HCT116 (cell line): ENCODE data around the gene MATR3. TPM values are rescaled to one million over a fixed set of nuclear protein-coding genes. Genes with fewer than 3 reads are reported as not detected.

ENCODE experiments used
- ATAC-seq: fragments of 200-7000 bp; cut with Tn5 transposase; 2 replicates; pipeline ENCODE4 v1.9.1; 2020; ENCODE audit warnings: mild to moderate bottlenecking, moderate library complexity
- BruUV-seq: library from RNA; stranded (reverse); fragments of 400-500 nt; replicated peaks from 2 replicates; lab custom pipeline; 2021; lab: Mats Ljungman, UMichigan
- CTCF ChIA-PET: fragments of 300-600 bp; sonication (Branson Sonifier 250); formaldehyde crosslinking; loops from one replicate; lab custom pipeline; 2021; ENCODE audit warnings: antibody characterized with exemption; lab: Charles Lee
- POLR2A ChIA-PET: fragments of 300-600, 350-600 bp; sonication (Branson Sonifier 250); formaldehyde crosslinking; loops from one replicate; lab custom pipeline; 2021; ENCODE audit warnings: antibody characterized with exemption; lab: Charles Lee
- RAD21 ChIA-PET, 2 experiments: fragments of 300-600 bp; sonication (Branson Sonifier 250); formaldehyde crosslinking; loops; one replicate each; lab custom pipeline; 2023; ENCODE audit warnings: low total read pairs in 2 of 2; ENCODE audit not compliant: uncharacterized antibody in 2 of 2, unreplicated experiment in 2 of 2, low non-redundant PET in 1 of 2; lab: Charles Lee
- DNase-seq: peaks from one replicate; pipeline ENCODE4 v3.0.0-alpha.2; 2010; ENCODE audit warnings: low read depth, low spot score
- H2AFZ ChIP-seq: fragments of 200-600 bp; shearing (Covaris generic), sonication (generic); 2 replicates; pipeline ENCODE4 v1.6.1; 2017; ENCODE audit warnings: low read depth, mixed run types, mixed read lengths, antibody characterized with exemption, low read length; ENCODE audit not compliant: poor library complexity, severe bottlenecking
- H3K27ac ChIP-seq: 2 replicates; pipeline ENCODE4 v1.5.1; 2012; ENCODE audit warnings: low read depth, low read length
- H3K27me3 ChIP-seq: fragments of 200-600 bp; sonication (generic); 2 replicates; pipeline ENCODE4 v1.6.1; 2016; ENCODE audit warnings: mixed run types, low read length, mixed read lengths; ENCODE audit not compliant: insufficient read depth
- H3K36me3 ChIP-seq, 2 experiments: fragments of 200-500 bp in 1 of 2; fragments of 200-600 bp in 1 of 2; sonication (Bioruptor generic) in 1 of 2; sonication (generic) in 1 of 2; 2 replicates each; pipeline versions ENCODE4 v1.5.1 to v1.6.1; 2014 to 2016; ENCODE audit warnings: low read length in 2 of 2, inconsistent platforms in 1 of 2, mixed read lengths in 1 of 2, mixed run types in 1 of 2; ENCODE audit not compliant: insufficient read depth in 2 of 2, control insufficient read depth in 1 of 2
- H3K4me1 ChIP-seq, 2 experiments: fragments of 200-600 bp in 1 of 2; sonication (generic) in 1 of 2; 2 replicates each; pipeline versions ENCODE4 v1.5.1 to v1.6.1; 2012 to 2017; ENCODE audit warnings: low read length in 2 of 2, inconsistent platforms in 1 of 2, mild to moderate bottlenecking in 1 of 2, mixed read lengths in 1 of 2, mixed run types in 1 of 2, moderate library complexity in 1 of 2; ENCODE audit not compliant: insufficient read depth in 2 of 2, control insufficient read depth in 1 of 2
- H3K4me2 ChIP-seq: fragments of 200-600 bp; sonication (generic); 2 replicates; pipeline ENCODE4 v1.6.1; 2017; ENCODE audit warnings: mixed run types, low read length, mixed read lengths
- H3K4me3 ChIP-seq, 2 experiments: fragments of 200-600 bp in 1 of 2; sonication (generic) in 1 of 2; replicated peaks in 1 of 2; 2 replicates each; pipeline ENCODE4 v1.5.1; 2011 to 2016; ENCODE audit warnings: low read length in 2 of 2, control low read depth in 1 of 2, low read depth in 1 of 2, mild to moderate bottlenecking in 1 of 2, mixed read lengths in 1 of 2, mixed run types in 1 of 2
- H3K79me2 ChIP-seq: fragments of 200-600 bp; sonication (generic); 2 replicates; pipeline ENCODE4 v1.6.1; 2017; ENCODE audit warnings: mild to moderate bottlenecking, mixed run types, low read length, moderate library complexity, mixed read lengths; ENCODE audit not compliant: insufficient read depth
- H3K9ac ChIP-seq: fragments of 200-600 bp; sonication (generic); 2 replicates; pipeline ENCODE4 v1.6.1; 2016; ENCODE audit warnings: low read length, mixed read lengths
- H3K9me2 ChIP-seq: fragments of 200-600 bp; sonication (generic), shearing (Covaris generic); 2 replicates; pipeline ENCODE4 v1.6.1; 2017; ENCODE audit warnings: mixed run types, mild to moderate bottlenecking, moderate library complexity; ENCODE audit not compliant: insufficient read depth
- H3K9me3 ChIP-seq, 2 experiments: fragments of 200-500 bp in 1 of 2; fragments of 200-600 bp in 1 of 2; sonication (Bioruptor generic) in 1 of 2; sonication (generic) in 1 of 2; 2 replicates each; pipeline ENCODE4 v1.6.1; 2014 to 2017; ENCODE audit warnings: low read length in 2 of 2, mixed read lengths in 2 of 2, inconsistent platforms in 1 of 2, low read depth in 1 of 2, mild to moderate bottlenecking in 1 of 2, mixed run types in 1 of 2, moderate library complexity in 1 of 2; ENCODE audit not compliant: control insufficient read depth in 1 of 2, insufficient read depth in 1 of 2
- H4K20me1 ChIP-seq: fragments of 200-600 bp; sonication (generic), shearing (Covaris generic); 2 replicates; pipeline ENCODE4 v1.6.1; 2017; ENCODE audit warnings: mixed run types, mild to moderate bottlenecking, moderate library complexity; ENCODE audit not compliant: insufficient read depth
- CEBPB ChIP-seq: IDR thresholded peaks from 2 replicates; pipeline ENCODE4 v1.6.1; 2012; ENCODE audit warnings: low read depth
- CTCF ChIP-seq, 3 experiments: fragments of 200-600 bp in 1 of 3; sonication (generic) in 1 of 3; IDR thresholded peaks in 2 of 3; conservative IDR thresholded peaks in 1 of 3; 2 replicates each; pipeline ENCODE4 v1.5.1; 2012 to 2017; ENCODE audit warnings: low read depth in 2 of 3, low read length in 2 of 3, antibody characterized with exemption in 1 of 3, borderline replicate concordance in 1 of 3, control low read depth in 1 of 3, mild to moderate bottlenecking in 1 of 3, mixed read lengths in 1 of 3, mixed run types in 1 of 3, moderate library complexity in 1 of 3; ENCODE audit not compliant: insufficient read depth in 1 of 3
- EGR1 ChIP-seq: IDR thresholded peaks from 2 replicates; pipeline ENCODE4 v1.6.1; 2012; ENCODE audit warnings: low read depth
- EZH2 ChIP-seq: fragments of 200-600 bp; sonication (generic); IDR thresholded peaks from 2 replicates; pipeline ENCODE4 v1.6.1; 2017; ENCODE audit warnings: antibody characterized with exemption, mixed run types
- EZH2phosphoT487 ChIP-seq: fragments of 200-600 bp; IDR thresholded peaks from 2 replicates; pipeline ENCODE4 v1.6.1; 2018; ENCODE audit warnings: antibody characterized with exemption, borderline replicate concordance
- FOSL1 ChIP-seq: IDR thresholded peaks from 2 replicates; pipeline ENCODE4 v1.6.1; 2012; ENCODE audit warnings: low read depth
- JUND ChIP-seq: IDR thresholded peaks from 2 replicates; pipeline ENCODE4 v1.6.1; 2012
- MAX ChIP-seq: IDR thresholded peaks from 2 replicates; pipeline ENCODE4 v1.6.1; 2012
- POLR2A ChIP-seq: IDR thresholded peaks from 2 replicates; pipeline ENCODE4 v1.7.0; 2011; ENCODE audit warnings: borderline replicate concordance; ENCODE audit not compliant: insufficient read depth, insufficient read length; ENCODE audit errors: extremely low read depth
- POLR2AphosphoS5 ChIP-seq: IDR thresholded peaks from 2 replicates; pipeline ENCODE4 v1.6.1; 2011; ENCODE audit warnings: mild to moderate bottlenecking, low read depth, low read length, moderate library complexity
- RAD21 ChIP-seq: IDR thresholded peaks from 2 replicates; pipeline ENCODE4 v1.6.1; 2012; ENCODE audit warnings: low read depth, mild to moderate bottlenecking
- REST ChIP-seq: IDR thresholded peaks from 2 replicates; pipeline ENCODE4 v1.6.1; 2012; ENCODE audit warnings: low read depth
- SIN3A ChIP-seq: IDR thresholded peaks from 2 replicates; pipeline ENCODE4 v1.6.1; 2012; ENCODE audit warnings: low read depth
- SP1 ChIP-seq: IDR thresholded peaks from 2 replicates; pipeline ENCODE4 v1.6.1; 2012; ENCODE audit warnings: low read depth
- SRF ChIP-seq: IDR thresholded peaks from 2 replicates; pipeline ENCODE4 v1.6.1; 2012; ENCODE audit warnings: low read depth
- YY1 ChIP-seq: IDR thresholded peaks from 2 replicates; pipeline ENCODE4 v1.6.1; 2011; ENCODE audit warnings: low read length, low read depth, moderate library complexity, mild to moderate bottlenecking; ENCODE audit not compliant: insufficient replicate concordance; ENCODE audit errors: extremely low read depth
- ZBTB33 ChIP-seq: IDR thresholded peaks from 2 replicates; pipeline ENCODE4 v1.6.1; 2011; ENCODE audit warnings: mild to moderate bottlenecking, low read length, moderate library complexity; ENCODE audit not compliant: insufficient replicate concordance; ENCODE audit errors: extremely low read depth
- ZFX ChIP-seq: fragments of 450-650 bp; IDR thresholded peaks from 2 replicates; pipeline ENCODE4 v1.6.1; 2017
- intact Hi-C: fragments of 100-400 bp; cut with micrococcal nuclease; formaldehyde crosslinking; loops from 2 replicates; pipeline ENCODE4 v1.10.0; 2022
- total RNA-seq: library from RNA; stranded (reverse); gene quantifications from one replicate; pipeline ENCODE4 v1.2.1, GENCODE V29; 2021; ENCODE audit not compliant: unreplicated experiment

Gene MATR3
- total RNA-seq, 1 experiment from 2014 or later, result 123 TPM

- no peak for DNase-seq
- Histone ChIP-seq H3K4me3 (peak overlapping the region in 1 of 2 experiments; percentile 27; a peak in 2 of 4 replicates), H3K9me3 (no peaks in the 10 kb centered on the region), H4K20me1 (no peaks in the 10 kb centered on the region), H3K4me1 (peaks cover 13 to 14% of the 10 kb centered on the region in 2 experiments), H3K79me2 (no peaks in the 10 kb centered on the region), H2AFZ (peak overlapping the region; percentile 8), H3K36me3 (no peaks in the 10 kb centered on the region), H3K27me3 (no peaks in the 10 kb centered on the region), H3K4me2 (peak overlapping the region; percentile 66), H3K9ac (no peak overlapping the region), H3K27ac (no peak overlapping the region), H3K9me2 (no peaks in the 10 kb centered on the region)
- intact Hi-C loops, result no loop called here
- TF ChIP-seq POLR2AphosphoS5 (peak; percentile 51), YY1 (peak; percentile 8), CEBPB (no peak), EZH2phosphoT487 (no peak), EGR1 (0 out of 2 replicates have a peak, but pooled peaks have one; percentile 24), EZH2 (no peak), FOSL1 (no peak), ZBTB33 (no peak), POLR2A (no peak), CTCF (IDR thresholded peaks at IDR 0.05 in 2 of 3, conservative IDR thresholded peaks at IDR 0.05 in 1 of 3; ENCODE audit: borderline replicate concordance in 1 of 3, insufficient read depth in 1 of 3, low read depth in 2 of 3, low read length in 2 of 3) (no peak), JUND (0 out of 2 replicates have a peak, but pooled peaks have one; percentile 23), SP1 (0 out of 2 replicates have a peak, but pooled peaks have one; percentile 14), SIN3A (no peak), ZFX (no peak), REST (no peak), MAX (no peak), SRF (no peak), RAD21 (no peak)
- CTCF ChIA-PET, result interaction anchor here (1.6 kb wide), 1 partner anchor 9 kb away, joined by 3 read pairs; no protein-coding TSS in a partner anchor
- POLR2A ChIA-PET, result no interaction called here
- ATAC-seq, result peak; percentile 92
- RAD21 ChIA-PET, result no interaction called here
- no TSS peak for BruUV-seq
Observed at GRCh38 chr5:139246394-139246793, 47.1 kb upstream of the MATR3 start.
